Prostate gland (tissue), 2 donors: Measurements from ENCODE around the gene ARFGAP3. TPM values are rescaled to one million over a fixed set of nuclear protein-coding genes. Genes with fewer than 3 reads are reported as not detected.

ENCODE experiments used
- DNase-seq: peaks from one replicate; pipeline ENCODE4 v3.0.0-alpha.2; 2019; ENCODE audit warnings: low spot score
- H3K27ac ChIP-seq, 2 donors: fragments of 200-600 bp; sonication (generic); 2 replicates each; pipeline ENCODE4 v1.5.1; 2017 to 2019
- H3K27me3 ChIP-seq: fragments of 200-600 bp; sonication (generic); replicated peaks from 2 replicates; pipeline ENCODE4 v1.5.1; 2019; ENCODE audit not compliant: insufficient read depth
- H3K36me3 ChIP-seq, 2 donors: fragments of 200-600 bp; sonication (generic); 1 replicate in 1 of 2; 2 replicates in 1 of 2; pipeline versions ENCODE4 v1.5.1 to v1.8.1; 2017 to 2019
- H3K4me1 ChIP-seq: fragments of 200-600 bp; sonication (generic); replicated peaks from 2 replicates; pipeline ENCODE4 v1.5.1; 2019
- H3K4me3 ChIP-seq, 2 donors: fragments of 200-600 bp; sonication (generic); 2 replicates each; pipeline ENCODE4 v1.5.1; 2017 to 2019
- H3K9me3 ChIP-seq: fragments of 200-600 bp; sonication (generic); 2 replicates; pipeline ENCODE4 v1.5.1; 2017
- POLR2A ChIP-seq: fragments of 450-650 bp; IDR thresholded peaks from one replicate; pipeline ENCODE4 v1.6.1; 2016; ENCODE audit warnings: antibody characterized with exemption, mild to moderate bottlenecking
- POLR2AphosphoS5 ChIP-seq: sonication (generic); formaldehyde crosslinking; IDR thresholded peaks from one replicate; pipeline ENCODE4 v1.6.1; 2017; ENCODE audit warnings: antibody characterized with exemption
- WGBS: methylation state at CpG from one replicate; pipeline ENCODE4 v1.1.5; 2018; 5-methylcytosine and 5-hydroxymethylcytosine counted together
- intact Hi-C: fragments of 100-400 bp; cut with DNase I; formaldehyde crosslinking; loops from one replicate; pipeline ENCODE4 v1.14.2; 2022
- total RNA-seq, 2 donors: library from RNA; depleted of rRNA; stranded (reverse); fragments of >200 nt; gene quantifications; one replicate each; pipeline ENCODE4 v1.1.0, GENCODE V29; 2016
- TF ChIP-seq, protein P1 (sequence below), 4 experiments: fragments of 200-600 bp in 2 of 4; fragments of 450-650 bp in 2 of 4; sonication (generic) in 2 of 4; IDR thresholded peaks; 1 replicate in 3 of 4; 2 replicates in 1 of 4; pipeline ENCODE4 v1.5.1; 2016 to 2019; ENCODE audit warnings: antibody characterized with exemption in 4 of 4, mild to moderate bottlenecking in 2 of 4, moderate library complexity in 2 of 4

ARFGAP3 gene
- total RNA-seq, 2 donors from 2014 or later, result 92.9 to 127 TPM

DNA sequence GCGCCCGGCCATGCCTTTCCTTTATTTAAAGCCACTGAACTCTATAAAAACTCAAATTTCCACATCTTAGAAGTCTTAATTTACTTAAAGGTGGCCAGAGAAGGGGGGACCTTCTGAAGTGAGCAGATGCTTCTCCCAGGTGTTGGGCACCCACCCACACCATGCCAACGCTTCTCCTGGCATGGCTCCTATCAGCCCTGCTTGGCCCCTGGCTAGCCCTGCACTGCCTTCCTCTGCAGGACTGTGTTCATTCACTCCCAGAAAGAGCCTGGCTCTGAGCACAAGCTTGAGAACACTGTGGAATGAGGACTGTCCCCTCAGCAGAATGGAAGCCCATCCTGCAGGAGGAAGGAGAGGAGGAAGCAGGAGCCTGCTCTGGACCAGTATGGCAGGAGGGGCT lies 34.6 kb upstream of the ARFGAP3 start:
- no peak overlapping the region for H3K4me3 ChIP-seq
- TF ChIP-seq POLR2AphosphoS5 (no peak), POLR2A (no peak)
- TF ChIP-seq, protein P1, sequence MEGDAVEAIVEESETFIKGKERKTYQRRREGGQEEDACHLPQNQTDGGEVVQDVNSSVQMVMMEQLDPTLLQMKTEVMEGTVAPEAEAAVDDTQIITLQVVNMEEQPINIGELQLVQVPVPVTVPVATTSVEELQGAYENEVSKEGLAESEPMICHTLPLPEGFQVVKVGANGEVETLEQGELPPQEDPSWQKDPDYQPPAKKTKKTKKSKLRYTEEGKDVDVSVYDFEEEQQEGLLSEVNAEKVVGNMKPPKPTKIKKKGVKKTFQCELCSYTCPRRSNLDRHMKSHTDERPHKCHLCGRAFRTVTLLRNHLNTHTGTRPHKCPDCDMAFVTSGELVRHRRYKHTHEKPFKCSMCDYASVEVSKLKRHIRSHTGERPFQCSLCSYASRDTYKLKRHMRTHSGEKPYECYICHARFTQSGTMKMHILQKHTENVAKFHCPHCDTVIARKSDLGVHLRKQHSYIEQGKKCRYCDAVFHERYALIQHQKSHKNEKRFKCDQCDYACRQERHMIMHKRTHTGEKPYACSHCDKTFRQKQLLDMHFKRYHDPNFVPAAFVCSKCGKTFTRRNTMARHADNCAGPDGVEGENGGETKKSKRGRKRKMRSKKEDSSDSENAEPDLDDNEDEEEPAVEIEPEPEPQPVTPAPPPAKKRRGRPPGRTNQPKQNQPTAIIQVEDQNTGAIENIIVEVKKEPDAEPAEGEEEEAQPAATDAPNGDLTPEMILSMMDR (IDR thresholded peaks at IDR 0.05), result no peak
- H3K27me3 ChIP-seq, result no peaks in the 10 kb centered on the region
- peaks cover 11% of the 10 kb centered on the region for H3K4me1 ChIP-seq
- no peak for DNase-seq
- intact Hi-C loops, result no loop called here
- 97% methylated on average over 3 of the region's 3 CpGs for WGBS
- H3K27ac ChIP-seq, result peak overlapping the region in 1 of 2 donors; percentile 68
- H3K36me3 ChIP-seq, result peaks cover 0 to 5% of the 10 kb centered on the region in 2 donors
- no peaks in the 10 kb centered on the region for H3K9me3 ChIP-seq

- Histone ChIP-seq H3K4me1 (peaks cover 11% of the 10 kb centered on the region), H3K36me3 (peaks cover 0 to 5% of the 10 kb centered on the region in 2 donors), H3K4me3 (no peak overlapping the region), H3K27ac (no peak overlapping the region), H3K9me3 (no peaks in the 10 kb centered on the region), H3K27me3 (no peaks in the 10 kb centered on the region)
- DNase-seq, result no peak
- intact Hi-C loops, result no loop called here
- 91% methylated on average over 13 of the region's 13 CpGs for WGBS
- no peak for TF ChIP-seq POLR2AphosphoS5
- TF ChIP-seq POLR2A, result no peak
- TF ChIP-seq, protein P1 (IDR thresholded peaks at IDR 0.05), result no peak
Observed at GRCh38 chr22:42891008-42891407, 33.9 kb upstream of the ARFGAP3 start.

- no peak for DNase-seq
- no peak for TF ChIP-seq POLR2A
- no peak for TF ChIP-seq POLR2AphosphoS5
- TF ChIP-seq, protein P1 (IDR thresholded peaks at IDR 0.05), result no peak
- H3K4me3 ChIP-seq, result no peak overlapping the region
- peaks cover 0 to 5% of the 10 kb centered on the region in 2 donors for H3K36me3 ChIP-seq
- no peaks in the 10 kb centered on the region for H3K9me3 ChIP-seq
- intact Hi-C loops, result no loop called here
- H3K27ac ChIP-seq, result no peak overlapping the region
- 83% methylated on average over 4 of the region's 4 CpGs for WGBS
- peaks cover 11% of the 10 kb centered on the region for H3K4me1 ChIP-seq
- no peaks in the 10 kb centered on the region for H3K27me3 ChIP-seq
Observed at GRCh38 chr22:42889304-42889703, 32.2 kb upstream of the ARFGAP3 start.

GRCh38 chr22:42887523-42888507 lies 30.7 kb upstream of the ARFGAP3 start:
- no peak for DNase-seq
- TF ChIP-seq, protein P1 (IDR thresholded peaks at IDR 0.05), result no peak
- TF ChIP-seq POLR2A (no peak), POLR2AphosphoS5 (no peak)
- no peak overlapping the region for H3K27ac ChIP-seq
- no peaks in the 10 kb centered on the region for H3K9me3 ChIP-seq
- H3K36me3 ChIP-seq, result peaks cover 0 to 5% of the 10 kb centered on the region in 2 donors
- H3K4me3 ChIP-seq, result no peak overlapping the region
- 77% methylated on average over 14 of the region's 14 CpGs for WGBS
- H3K4me1 ChIP-seq, result peaks cover 7% of the 10 kb centered on the region
- H3K27me3 ChIP-seq, result no peaks in the 10 kb centered on the region
- intact Hi-C loops, result no loop called here
